GM19035 (cell line): ENCODE results near the gene GUCY1B1.

ENCODE experiments used
- ATAC-seq: cut with Tn5 transposase; IDR thresholded peaks from one replicate; pipeline ENCODE4 v1.9.1; 2021; ENCODE audit not compliant: unreplicated experiment

GUCY1B1 gene

DNA sequence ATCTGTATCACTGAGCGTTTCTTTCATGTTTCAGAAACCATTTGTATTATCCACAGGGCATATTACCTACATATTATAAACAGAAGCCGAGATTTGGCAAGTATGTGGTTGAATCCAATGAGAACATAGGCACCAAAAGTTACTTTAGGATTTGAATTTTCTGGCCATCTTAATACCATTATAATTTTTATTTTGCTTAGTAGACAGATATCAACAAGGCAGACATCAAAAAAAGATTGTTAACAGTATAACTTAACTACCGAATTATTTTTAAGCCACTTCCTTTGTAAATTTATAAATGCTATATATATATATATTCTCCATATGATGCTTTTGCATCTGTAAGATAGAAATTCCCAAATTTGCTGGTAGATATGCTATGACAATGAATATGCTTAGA lies 2.2 kb downstream of the GUCY1B1 start:
- no peak for ATAC-seq

DNA sequence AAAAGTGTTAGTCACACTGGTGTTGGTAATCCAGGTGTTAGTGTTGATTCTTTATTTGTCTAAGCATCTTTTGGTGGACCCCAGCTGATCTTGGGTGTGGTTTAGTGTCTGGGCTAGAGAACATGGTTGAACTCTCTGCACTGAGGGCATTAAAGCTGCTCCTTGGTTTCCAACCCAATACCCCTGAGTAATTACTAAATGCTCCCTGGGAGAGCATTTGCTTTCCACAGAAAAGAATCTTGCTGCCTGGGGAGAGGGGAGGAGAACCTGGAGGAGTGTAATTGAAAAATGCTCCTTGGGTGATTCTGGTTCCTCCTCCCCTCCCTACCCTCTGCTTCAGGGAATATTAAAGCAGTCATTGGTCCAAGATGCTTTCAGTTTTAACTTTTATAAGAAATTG lies 3.1 kb downstream of the GUCY1B1 start:
- ATAC-seq = no peak

DNA sequence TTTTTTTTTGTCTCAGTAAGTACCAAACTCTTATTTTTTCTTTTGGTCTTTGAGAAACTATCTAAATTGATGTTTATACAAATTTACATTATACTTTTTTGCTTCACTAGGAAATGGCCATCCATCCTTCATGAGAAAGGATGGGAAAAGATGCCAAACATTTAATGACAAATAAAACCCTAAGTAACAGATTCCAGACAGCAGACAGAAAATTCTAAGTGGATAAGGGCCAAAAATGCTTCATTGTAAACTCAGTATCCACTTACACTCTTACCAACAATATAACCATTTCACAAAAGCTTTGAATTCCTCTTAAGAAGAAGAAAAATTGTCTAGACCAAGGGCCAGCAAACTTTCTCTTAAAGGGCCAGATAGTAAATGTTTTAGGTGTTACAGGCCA lies 3.5 kb downstream of the GUCY1B1 start:
- ATAC-seq = no peak

DNA sequence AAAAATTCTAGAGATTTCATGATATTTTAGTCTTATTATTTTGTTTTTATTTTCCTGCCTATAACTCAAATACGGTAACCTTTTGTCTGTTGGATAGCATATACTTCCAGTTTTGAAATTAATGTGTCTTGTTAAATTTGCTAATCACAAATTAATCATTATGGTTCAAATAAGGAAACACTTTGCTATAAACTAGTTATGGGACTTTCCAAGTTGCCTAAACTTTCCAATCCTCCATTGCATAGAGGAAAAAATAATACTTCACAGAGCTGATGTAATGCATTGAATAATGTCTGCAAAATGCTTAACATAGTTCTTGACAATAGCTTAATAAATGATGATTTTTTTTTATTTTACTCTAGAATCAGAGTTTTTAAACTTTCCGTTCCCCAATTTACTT lies 4.7 kb downstream of the GUCY1B1 start:
- no peak for ATAC-seq

DNA sequence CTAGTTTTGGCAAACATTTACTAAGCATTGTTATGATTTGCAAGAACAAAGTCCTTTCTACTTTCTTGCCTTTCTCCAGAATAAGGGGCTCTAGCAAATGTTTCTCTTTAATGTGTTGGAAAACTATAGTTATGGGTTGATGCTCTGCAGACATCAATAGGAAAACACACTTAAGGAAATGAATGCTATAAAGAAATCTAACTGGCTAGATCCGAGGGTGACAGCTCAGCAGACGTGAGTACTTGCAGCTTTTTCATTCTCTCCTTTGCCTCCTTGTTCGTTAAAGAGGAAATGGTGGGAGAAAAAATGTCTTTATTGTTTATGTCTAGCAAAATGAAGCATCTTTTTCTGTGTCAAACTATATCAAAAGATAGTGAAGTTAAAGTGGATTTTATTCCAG lies 6.3 kb downstream of the GUCY1B1 start:
- ATAC-seq = no peak

DNA sequence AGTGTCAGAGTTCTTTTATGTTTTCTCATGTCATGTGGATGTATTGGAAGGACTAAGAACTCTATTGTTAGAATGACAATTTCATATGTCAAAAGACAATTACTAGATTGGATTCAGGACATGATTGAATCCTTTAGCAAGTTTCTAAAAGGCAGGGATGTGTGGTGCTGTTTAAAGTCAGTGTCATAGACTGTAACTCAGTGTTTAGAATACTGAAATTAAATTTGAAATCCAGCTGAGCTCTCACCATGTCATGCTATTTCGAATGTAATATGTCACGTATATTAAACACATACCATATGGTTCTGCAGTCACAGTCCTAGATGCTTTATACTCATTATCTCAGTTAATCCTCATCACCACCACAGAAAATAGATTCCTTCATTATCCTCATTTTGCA lies 7.8 kb downstream of the GUCY1B1 start:
- no peak for ATAC-seq

DNA sequence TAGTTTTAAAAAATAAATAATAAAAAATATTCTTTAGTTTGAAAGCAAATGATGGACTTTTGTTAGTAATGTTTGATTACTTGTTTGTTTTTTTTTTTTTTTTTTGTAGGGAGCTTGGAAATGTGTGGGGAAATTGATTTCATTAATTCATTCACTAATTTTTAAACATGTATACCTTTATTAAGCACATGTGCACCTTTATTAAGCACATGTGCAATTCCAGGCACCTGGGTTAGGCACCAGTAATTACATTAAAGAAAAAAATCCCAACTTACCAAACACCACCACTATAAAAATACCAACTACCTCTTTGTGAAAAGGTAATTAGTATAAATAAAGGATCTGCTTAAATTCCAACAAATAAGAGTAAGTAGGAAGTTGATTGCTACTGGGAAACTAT lies 9.5 kb downstream of the GUCY1B1 start:
- ATAC-seq = no peak

DNA sequence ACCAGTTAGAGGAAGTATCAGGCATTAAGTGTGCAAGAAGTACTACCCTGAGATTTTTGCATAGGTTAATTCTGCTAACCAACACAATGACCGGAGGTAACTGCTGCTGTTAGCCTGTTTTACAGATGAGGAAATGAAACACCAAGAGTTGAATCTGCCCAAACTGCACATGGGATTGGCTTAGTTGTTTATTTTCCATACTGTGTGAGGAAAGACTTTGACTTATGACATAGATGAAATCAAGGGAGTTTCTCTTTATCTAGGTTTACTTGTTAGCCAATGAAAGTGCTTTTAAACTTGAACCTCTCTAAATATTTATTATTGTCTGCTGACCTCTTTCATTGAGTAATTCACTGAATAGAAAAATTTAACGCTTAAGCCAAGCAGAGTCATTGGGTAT lies 10.3 kb downstream of the GUCY1B1 start:
- ATAC-seq = peak; percentile 67

DNA sequence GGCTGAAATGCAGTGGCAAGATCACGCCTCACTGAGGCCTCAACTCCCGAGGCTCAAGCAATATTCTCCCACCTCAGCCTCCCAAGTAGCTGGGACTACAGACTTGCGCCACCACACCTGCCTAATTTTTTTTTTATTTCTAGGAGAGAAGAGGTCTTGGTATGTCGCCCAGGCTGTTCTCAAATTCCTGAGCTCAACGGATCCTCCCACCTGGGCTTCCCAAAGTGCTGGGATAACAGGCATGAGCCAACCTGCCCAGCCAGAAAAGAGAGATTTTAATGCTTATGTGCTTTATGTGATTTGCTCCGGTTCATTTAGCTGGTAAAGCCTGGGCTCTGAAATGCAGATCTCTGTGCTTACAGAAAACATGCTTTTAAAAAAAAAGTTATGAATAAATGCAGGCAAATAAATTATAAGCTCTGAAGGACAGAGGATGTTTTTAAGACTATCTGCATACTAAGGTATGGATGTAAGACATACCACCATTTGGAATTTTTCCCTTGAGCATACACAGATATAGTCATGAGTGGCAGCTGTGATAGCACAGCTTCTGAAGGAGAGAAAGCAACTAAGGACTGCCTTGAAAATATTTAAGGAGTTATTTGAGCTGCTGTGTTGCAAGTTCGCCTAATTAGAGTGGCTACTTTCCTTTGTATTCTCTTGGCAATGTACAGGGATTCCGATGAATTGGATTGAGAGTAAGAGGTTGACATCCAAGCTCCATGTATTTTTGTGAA lies 13.8 kb downstream of the GUCY1B1 start:
- no peak for ATAC-seq

DNA sequence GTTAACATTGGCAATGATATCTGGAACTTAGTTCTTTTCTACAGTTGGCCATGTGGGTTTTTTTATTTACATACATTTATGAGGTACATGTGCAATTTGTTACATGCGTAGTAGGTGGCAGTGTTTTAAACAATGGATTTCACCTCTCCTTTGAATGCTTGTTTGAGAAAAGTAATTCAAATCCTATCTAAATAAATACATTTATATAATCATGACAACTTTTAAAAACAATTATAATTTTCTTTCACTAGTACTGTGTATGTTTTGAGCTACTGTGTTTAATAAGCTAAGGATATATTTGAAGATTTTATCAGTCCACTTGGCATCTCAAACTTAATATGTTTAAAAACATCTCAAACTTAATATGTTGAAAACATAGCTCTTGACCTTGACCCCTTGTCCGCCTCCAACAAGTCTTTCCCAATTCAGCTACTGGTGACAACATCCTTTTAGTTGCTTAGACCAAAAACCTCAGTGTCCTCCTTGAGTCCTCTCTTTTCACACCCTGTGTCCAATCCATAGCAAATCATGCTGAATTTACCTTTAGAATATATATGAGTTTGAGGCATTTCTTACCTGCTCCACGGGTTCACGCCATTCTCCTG lies 14.5 kb downstream of the GUCY1B1 start:
- no peak for ATAC-seq

DNA sequence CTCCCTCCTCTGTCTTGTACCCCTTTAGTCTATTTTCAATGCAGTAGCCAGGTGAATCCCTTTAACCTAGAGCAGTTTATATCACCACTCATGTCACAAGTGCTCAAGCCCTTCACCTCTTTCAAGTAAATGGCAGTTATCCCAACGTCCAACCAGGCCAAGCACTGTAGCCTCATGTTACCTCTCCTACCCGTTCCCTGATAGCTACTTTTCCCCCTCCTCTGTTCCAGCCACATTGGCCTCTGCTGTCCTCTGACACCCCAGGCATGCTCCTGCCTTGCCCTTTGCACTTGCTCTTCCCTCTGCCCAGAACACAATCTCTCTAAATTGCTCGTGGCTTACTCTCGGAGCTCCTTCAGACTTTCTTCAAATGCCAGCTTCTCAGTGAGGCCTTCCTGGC lies 15.2 kb downstream of the GUCY1B1 start:
- no peak for ATAC-seq

DNA sequence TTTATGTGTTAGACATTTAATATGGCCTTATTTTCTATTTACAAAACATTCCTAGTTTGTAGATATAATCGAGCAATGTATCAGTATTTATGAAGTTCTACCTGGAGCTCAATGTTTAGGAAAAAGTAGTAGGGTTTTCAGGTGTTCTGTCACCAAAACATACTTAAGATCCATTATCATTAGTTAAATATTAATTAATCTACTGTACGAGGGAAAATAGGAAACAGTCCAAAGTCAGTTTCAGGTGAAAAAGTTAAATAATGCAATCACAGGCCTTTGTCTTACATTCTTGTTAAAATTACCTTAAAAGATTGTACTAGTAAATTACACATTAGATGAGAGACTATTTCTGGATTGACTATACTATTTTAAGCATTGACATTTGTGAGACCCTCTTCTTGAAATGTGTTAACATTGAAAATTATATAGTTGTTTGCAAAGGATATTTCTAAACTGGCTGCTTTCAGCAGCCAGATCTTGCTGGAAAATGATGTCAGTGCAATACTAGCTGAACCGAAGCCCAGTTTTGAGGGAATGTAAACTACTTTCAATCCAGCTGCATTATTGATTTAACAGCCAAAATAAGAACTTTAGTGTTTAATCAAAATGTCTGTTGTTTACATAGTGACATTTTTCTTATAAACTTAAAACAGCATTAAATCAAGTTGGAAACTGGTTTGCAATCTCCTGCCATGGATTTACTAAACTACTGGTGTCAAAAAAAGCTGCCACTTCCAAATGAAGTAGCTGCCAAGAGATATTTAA lies 19.3 kb downstream of the GUCY1B1 start:
- no peak for ATAC-seq

DNA sequence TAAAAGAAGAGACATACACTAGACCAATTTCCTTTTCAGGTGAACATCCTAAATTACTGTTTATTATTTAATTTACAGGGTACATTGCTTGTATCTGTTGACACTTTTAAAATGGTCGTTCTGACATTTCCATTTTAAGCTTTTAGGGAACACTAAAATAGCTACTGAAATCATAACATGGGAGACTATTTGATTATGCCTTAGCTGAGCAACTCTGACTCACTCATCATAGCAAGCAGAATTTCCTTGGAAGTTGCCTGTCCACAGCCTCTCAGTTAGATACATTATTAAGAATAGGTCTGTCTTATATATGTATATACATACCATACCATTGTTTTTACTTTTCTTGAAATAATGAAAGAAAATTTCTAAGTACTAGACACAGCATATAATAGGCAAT lies 22.0 kb downstream of the GUCY1B1 start:
- no peak for ATAC-seq

DNA sequence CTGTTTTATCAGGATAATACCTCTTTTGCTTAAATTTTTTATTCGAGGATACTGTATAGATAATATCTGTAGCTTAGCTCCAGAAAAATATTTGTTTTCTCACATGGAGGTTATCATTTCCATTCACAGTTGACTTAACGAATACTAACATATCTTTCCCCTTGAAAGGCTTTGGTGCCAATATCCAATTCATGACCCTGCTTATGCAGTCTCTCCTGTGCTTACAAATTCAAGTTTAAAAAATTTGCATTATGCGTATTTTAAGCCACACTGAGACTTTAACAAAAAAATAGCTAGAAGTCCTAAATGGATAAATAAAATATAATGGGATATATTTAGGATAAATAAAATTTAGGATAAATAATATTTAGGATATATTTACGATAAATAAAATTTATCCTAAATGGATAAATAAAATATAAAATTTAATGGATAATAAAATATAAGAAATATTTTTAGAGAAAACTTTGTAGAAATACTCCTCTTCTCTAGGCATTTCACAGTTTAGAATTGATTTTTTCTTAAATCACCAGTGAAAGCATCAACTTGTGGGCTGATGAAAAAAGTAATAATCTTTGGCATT lies 22.5 kb downstream of the GUCY1B1 start:
- ATAC-seq = no peak

DNA sequence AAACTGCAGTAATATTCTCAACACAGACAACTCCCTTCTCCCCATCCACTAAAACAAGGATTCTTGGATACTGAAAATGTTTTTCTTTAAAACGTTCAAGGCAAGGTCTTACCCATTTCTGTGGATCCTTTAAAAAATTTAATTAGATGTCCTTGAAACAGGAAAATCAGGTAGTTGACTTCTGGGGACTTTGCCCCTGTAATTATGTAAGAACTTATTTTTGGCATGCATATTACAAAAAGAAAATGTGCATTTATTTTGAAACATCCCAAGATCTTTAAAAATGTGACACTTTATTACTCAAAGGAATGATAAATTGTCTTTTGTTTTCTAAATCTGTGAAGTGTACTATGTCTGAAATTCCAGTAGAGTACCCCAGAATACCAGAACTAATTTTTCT lies 25.8 kb downstream of the GUCY1B1 start:
- no peak for ATAC-seq

DNA sequence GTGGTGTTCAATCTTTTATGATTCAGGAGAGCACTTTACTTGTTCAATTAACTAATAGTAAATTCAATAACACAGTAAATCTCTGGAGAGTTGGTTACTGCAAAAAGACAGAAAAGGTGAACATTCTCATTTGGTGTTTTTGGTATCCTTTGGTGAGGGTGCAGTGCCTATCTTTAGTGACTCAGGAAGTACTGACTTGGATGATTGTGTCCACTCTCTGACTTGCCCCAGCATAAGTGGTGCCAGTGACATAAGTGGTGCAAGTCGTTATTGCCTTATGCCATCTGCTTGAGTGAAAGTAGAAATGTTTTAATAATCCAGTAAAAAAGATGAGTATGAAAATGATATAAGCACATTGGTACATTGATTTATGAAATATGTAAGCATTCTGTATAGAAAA lies 27.0 kb downstream of the GUCY1B1 start:
- no peak for ATAC-seq

DNA sequence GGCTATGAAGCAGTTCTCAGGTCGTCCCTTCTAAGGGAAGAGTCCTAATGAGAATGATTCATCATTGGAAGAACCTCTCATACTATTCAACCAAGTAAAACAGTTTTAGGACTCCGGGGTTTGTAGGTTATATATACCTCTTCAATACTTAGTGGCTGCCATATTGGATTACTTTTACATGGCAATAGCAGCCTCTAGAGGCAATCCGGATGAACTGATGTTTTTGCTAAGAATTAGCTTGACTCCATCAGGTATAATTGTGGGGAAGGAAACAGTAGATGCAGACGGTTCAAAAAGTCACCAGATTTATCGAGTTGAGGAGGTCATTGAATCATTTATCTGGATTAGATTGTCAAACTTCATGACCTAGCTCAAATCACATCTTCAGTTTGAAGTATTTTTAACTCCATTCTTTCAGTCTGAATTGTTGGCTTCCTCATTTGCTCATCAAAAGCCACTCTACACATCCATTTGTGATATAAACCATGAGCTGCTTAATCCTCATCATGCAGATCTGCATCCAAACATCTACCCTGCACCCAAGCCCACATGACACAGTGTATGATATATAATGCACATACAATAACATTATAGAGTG lies 28.4 kb downstream of the GUCY1B1 start:
- peak; percentile 96 for ATAC-seq

DNA sequence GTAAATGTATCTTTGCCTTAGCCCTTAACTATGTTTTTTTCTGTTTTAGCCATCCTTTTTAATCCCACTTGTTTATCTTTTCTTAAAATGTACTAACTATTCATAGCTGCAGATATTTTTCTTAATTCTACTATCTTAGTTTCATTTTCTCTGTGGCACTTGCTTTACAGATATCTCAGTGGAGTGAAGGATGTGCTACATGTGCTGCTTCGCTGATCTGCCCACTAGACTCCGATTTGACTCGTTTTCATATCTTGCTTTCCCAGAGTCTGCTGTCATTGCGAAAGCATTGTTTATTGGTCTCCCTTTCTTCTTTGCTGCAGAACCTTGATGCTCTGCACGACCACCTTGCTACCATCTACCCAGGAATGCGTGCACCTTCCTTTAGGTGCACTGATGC lies 30.6 kb downstream of the GUCY1B1 start:
- no peak for ATAC-seq

DNA sequence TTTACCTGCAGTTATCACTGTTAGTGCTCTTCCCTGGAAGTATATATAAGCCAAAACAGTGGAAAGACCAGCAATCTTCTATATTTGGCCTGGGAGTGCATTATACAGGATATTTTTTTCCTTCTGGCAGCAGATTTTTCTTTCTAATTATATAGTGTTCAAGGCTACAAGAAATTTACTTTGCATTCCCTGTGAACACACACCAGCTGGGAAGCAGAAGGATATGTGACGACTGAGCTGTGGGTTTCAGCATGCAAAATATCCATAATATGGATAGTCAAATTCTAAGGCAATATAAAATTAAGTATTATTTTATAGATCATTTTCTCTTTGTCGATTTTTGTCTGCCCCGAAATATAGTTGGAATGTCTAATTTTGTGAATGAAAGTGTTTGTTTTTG lies 31.2 kb downstream of the GUCY1B1 start:
- ATAC-seq = no peak

DNA sequence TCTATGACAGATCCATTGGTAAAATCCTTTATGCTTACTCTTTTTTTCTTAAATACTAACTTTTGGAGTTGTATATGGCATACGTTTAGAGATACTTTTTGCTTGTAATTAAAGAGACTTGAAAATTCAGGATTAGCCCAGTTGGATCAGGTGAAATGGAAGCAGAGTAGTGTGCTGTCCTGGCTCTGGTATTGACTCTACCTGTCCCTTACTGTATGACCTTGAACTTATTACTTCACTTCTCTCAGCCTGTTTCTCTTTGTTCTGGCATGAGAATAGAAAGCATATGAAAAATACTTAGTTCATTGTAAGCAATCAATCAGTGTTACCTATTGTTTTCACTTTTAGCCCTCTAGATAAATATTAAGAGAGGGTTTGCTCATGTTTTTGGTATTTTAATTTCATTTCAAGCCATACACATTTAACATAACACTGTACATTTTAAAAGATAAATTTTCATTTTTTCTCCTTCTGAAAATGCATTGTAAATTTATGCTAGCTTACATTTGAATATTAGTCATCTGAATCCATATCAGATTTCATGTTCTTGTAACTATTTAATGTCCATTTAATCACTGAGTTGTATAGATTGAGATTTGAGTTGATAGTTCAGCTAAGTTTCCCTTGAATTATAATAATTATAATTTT lies 35.9 kb downstream of the GUCY1B1 start:
- no peak for ATAC-seq

DNA sequence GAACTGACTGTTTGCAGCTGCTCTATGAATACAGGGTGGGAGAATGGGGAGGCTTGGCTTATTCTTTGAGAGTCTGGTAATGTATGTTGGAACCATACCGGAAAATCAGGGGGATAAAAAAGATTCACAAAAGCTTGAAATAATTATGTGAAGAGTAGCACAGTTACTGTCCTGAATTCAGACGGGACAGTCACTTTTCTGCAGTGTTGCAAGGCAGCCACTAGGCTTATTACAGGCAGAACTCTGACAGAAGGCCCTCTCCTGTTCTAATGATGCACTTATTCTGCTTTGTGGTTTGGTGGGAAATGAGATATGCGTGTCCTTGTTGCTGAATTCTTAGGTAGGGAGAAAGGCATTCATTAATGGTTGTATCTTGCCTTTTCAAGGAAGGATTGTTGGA lies 37.2 kb downstream of the GUCY1B1 start:
- peak; percentile 88 for ATAC-seq
